ENCODE results near the gene SMIM21.

SMIM21 gene

GRCh38 chr18:75427603-75428002 is at the start of gene SMIM21:
SMIM21 (minus strand) TSS chr18:75427703; CDS start chr18:75427563, 140 bp downstream.
- no peak for DNase-seq

DNA sequence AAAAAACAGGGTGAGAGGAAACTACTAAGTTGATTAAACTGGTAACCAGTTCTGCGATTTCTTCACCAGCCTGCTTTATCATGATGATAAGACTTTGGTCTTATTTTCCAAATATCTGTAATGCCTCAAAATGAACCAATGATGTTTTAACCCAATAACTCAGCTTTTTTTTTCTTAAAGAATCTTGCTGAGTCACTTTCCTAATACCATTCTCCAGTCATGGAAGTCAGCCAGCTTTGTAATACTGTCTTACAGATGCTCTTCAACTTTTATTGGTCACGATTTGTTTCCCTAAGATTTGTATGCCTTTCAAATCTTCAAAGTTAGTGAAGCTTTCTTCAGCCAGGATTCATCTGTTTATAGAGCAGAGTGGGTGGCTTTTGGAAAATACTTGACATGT is 47.7 kb upstream of the SMIM21 start:
- no peak for DNase-seq

- DNase-seq: no peak
These were observed 46.8 kb upstream of the SMIM21 start for GRCh38 chr18:75474332-75474731.

- DNase-seq: no peak
These were observed 45.8 kb upstream of the SMIM21 start for GRCh38 chr18:75473316-75473715.

- no peak for DNase-seq
These were observed 45.4 kb upstream of the SMIM21 start for GRCh38 chr18:75472906-75473305.

DNA sequence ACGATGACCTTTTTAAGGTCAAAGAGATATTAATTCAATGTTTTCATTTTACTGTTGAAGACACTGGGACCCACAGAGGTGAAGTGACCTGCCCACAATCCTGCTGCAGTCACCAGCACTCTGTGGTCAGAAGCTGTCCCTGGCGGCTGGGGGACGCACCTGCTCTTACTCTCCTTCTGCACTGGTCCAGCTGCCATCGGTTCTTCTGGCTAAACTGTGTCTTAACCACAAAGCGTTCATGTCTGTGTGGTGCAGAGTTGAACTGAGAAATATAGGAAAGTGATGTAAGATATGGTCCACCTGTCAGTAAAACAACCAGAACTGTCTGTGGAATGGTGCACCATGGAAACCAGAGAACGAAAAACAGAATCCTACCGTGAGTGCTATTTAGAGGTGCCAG is 44.9 kb upstream of the SMIM21 start:
- no peak for DNase-seq

DNA sequence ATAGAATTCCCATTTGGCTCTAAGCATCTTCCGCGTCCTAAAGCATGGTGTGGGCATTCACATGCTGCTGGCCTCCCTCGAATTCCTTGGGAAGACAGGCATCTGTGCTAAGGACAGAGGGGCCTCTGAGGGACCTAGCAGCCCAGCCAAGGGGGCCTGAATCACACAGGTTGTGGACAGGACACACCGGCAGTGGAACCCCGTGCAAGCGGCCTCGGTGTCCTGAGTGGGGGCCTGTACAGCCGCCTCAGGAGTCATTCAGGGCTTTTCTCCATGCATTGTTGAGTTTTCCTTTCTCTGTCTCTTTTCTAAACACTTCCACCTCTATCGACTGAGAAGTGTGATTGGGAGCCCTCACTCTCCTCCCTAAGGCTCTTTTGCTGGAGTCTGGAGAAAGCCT is 44.3 kb upstream of the SMIM21 start:
- DNase-seq: no peak

DNA sequence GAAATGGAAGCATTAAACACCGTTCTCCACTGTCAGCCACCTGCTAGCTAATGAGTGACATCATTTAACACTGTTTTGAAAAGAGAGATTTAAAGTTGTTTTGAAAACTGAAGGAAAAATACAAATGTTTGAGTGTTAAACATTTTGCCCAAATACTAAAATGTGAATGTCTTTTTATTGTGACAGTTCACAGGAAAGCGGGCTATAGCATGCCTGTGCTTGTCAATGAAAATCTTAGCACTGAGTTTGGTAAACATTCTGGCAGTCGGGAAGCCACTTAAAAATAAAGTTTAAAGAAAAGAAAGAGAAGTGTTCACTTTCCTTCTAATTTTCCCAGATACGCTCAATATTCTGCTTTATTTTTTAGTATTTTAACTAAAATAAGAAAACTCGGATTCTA is 40.3 kb upstream of the SMIM21 start:
- DNase-seq: no peak

DNA sequence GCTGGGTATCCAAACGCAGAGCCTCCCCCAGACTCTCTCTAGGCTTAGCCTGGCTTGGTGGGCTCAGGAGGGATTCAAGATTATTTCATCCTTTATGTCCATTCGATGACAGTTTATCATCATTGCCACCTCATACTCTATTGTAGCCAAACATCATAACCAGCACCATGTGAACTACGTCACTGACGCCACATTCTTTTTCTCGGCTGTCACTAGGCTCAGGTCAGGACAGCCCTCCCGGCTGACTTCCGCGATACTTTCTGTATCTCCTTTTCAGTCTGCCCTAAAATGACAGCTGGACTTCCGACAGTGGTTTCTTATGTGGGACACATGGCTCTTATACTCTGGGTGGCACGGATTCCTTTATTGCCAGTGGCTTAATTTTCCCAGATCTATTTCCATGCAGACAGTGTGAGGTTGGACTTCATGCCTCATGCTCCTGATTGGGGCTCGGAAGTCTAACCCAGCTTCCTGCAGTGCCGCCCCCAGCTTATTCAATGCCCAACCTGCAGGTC is 39.8 kb upstream of the SMIM21 start:
- no peak for DNase-seq

GRCh38 chr18:75464356-75464755 is 36.9 kb upstream of the SMIM21 start:
- no peak for DNase-seq

DNA sequence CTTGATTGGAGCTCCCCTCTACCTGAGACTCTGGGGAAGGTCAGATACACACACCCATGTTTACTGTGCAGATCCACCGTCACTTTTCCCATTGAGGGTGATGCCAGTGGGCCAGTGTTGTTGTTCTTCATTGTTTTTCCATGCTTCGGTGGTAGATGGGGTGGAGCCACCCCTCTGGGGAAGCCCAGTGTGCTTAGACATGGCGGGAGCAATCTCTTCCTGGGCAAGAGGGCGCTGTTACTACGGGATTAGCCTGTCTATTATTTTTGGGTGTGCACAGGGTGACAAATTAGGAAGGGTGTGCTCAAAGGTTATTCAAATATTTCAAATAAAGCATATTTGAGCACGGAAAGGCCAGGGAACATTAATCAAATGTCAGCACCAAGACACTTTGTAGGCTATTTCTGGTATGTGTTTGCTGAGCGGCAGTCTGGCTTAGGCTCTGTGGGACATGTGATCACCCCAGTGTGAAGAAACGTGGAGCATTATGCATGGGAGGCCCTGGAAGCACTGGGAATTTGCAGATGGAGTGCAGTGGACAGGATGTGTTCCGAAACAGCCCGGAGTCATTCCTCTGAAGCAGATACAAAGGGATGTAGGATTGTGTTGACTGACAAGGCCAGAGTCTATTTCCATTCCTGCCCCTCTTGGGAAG is 34.8 kb upstream of the SMIM21 start:
- no peak for DNase-seq

DNA sequence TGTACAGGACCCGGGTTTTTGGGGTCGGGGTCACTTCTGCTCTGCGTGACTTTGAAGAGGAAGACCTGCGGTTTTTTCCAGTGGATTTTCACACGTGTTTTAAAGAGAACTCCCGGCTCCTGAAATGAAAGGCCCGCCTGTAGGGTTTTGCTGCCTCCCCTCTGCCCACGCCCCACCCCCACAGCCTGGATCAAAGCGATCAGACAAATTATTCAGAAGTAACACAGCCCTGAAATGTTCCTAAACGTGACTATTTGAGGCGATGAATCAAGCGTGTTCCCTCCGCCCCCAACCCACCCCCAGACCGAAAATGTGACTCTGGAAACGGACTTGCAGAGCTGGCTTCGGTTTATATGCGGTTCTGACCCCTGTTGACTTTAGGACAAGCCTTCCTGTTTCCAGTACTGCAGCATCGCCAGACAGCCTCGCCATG is 28.7 kb upstream of the SMIM21 start:
- no peak for DNase-seq

DNA sequence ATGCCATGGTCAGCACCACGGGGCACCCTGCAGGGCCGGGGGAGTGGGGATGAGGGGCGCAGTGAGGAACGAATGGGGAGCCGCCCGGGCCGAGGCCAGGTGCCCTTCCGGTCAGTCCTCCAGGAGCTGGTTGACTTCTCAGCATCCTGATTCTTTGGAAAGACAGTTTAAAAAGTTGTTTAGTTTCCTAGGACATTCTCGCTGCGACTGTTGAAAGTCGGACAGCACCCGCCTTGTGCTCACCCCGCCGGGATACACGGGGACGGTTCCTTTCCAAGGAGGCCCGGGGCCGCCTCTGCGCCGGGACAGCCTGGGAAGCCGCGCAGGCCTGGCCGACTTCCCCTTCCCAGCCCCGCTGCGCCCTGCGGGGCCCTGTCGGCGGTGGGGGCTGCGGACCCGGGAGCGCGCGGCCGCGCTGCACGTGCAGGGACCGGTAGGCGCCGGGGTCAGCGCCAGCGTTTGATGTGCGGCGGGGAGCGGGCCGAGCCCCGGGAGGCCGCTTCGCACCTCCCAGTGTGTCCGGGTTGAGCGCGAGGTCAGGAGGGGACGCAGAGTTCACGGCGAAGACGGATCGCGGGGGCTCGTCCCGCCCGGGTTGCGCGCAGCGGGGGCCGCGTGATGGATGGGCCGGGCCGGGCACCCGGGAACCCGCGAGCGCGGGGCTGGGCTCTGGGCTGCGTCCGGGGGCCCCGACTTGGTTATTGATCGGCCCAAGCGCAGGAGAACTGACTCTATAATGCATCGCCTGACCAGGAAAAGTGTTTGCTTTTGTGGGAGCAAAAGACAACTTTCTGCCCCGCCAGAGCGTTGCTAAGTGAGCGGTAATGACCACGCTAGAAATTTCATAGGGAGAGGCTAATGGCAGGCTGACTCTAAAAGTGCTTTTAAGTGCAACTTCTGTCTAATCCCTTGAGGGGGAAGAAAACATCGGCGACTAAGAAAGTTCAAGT is 28.0 kb upstream of the SMIM21 start:
- peak; percentile 58 for DNase-seq

DNA sequence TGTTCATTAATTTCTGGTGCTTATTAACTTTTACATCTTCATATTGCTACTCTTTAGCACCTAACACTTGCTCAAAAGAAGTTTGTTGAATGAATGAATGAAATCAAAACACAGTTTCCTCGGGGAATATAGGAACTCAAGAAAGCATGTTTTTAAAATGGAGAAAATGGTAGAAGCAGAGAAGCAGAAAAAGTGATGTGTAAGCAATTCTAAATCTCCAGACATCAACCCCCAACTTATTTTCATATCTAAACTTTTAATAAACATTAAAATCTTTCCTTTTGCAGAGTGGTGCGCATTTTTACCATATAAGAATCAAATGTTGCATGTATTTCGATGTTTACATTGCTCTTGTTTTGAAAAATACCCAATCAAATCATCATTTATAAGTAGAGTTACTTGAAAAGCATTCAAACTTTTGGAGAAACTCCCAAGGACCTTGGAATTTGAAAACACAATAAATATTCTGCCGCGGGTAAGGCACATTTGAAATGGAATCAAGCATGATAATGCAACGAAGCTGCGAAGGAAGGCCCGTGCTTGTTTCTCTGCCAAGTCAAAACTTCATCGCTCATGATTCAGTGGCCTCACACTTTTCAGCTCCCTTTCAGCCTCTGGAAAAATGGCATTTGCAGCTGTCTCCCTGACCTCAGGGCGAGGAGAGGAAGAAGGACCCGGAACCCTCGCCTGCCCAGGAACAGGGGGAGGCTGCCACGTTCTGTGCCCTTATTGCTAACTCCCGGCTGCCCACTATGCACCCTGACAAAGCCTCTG is 26.7 kb upstream of the SMIM21 start:
- DNase-seq: no peak

DNA sequence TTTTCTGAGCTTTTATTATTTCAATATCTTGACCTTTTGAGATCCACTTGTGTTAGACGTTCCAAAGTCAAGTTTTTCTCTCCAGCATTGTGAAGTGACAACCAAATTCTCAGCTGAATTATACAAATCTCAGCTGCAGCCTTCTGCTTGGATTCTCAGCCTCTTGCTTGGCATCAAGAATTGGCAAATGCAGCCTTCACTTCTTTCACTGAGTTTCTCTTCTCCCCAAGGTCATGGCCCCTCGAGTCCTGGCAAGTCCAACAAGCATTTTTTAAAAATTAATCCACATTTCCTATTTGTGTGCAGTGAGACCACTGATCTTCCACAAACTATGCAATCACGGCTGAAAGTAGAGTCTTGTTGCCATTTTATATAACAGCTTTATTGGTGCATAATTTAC is 23.4 kb upstream of the SMIM21 start:
- no peak for DNase-seq

DNA sequence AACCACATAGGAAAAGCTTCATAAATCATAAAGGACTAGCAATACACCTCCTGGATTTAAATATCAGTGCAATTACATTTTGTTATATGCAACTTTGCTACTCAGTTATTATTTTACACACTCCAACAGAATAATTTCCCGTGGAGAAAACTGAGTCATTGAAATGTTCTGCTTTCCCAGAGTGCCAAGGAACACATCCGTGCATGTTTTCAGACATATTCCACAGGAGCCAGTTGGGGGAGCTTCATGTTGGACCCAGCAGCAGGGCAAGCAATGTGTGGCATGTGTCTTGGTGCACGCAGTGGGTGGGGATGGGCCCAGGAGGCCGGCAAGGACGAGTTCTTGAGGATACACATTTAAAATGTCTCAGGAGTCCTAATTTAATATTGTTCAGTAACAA is 14.4 kb upstream of the SMIM21 start:
- no peak for DNase-seq

DNA sequence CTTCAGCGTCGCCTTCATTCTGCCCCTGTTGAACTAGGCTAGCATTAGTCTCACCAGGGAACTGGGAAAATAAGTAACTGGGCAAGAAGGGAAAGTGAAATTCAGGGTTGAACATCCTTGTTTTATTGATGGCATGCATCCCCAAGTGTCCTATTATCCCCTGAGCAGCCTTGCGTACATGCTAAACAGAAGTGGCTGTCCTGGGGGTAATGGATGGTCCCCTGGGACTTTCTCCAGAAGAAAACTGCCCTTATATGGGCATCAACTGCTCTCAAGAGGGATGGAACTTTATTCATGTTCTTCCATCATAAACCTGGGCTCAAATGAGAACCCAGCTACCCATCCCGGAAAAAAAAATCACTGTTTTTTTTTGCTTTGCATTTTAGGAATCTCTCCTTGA is 11.8 kb upstream of the SMIM21 start:
- DNase-seq: no peak

DNA sequence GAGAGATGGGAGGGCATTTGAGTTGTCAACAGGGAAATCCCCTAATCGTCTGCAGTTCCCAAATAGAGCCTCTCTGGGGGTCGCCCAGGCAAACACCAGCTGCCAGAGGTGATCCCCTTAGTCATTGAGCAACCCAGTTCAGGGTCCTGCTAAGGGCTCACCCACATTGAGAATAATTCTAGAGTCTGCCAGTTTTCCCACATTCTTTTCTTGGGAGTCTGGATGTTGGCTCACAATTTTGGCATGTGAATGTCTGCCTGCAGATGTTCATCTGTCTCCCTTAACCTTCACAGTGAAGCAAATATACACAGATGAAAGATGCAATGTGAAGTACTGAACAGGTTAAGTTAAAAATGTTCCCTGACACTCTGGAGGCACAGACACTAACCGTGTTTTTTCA is 11.4 kb upstream of the SMIM21 start:
- no peak for DNase-seq

- DNase-seq: no peak
These were observed 10.5 kb upstream of the SMIM21 start for GRCh38 chr18:75437979-75438378.

- no peak for DNase-seq
These were observed 5.6 kb upstream of the SMIM21 start for GRCh38 chr18:75433098-75433497.

GRCh38 chr18:75429975-75430374 is 2.5 kb upstream of the SMIM21 start:
- no peak for DNase-seq

GRCh38 chr18:75428490-75428889 is 987 bp upstream of the SMIM21 start:
- DNase-seq: no peak

DNA sequence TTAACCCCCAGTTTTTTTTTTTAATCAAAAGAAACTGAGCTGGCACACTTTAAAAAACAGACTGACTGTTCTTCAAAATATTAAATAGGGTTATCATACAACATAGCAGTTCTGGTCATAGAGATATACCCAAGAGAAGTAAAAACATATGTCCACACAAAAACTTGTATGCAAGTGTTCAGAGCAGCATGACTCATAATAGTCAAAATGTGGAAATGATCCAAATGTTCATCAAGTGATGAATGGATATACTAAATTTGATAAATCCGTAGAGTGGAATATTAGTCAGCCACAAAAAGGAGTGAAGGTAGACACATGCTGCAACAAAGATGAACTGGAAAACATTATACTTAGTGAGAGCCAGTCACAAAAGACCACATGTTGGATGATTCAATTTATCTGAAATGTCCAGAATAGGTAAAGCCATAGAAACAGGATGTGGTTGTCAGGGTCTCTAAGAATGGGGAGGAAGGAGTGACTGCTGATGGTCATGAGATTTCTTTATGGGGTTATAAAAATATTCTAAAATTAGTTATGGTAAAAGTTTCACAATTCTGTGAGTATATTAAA is 5.1 kb downstream of the SMIM21 start:
- DNase-seq: no peak
